NAMALWA (cell line): ENCODE measurements around the gene EEFSEC.

Experiments used
- DNase-seq: peaks from one replicate; pipeline ENCODE4 v3.0.0-alpha.2; 2015; ENCODE audit warnings: low spot score

Gene EEFSEC

GRCh38 chr3:128427175-128427857, 274.0 kb downstream of the EEFSEC start:
- DNase-seq: no peak

GRCh38 chr3:128427872-128428822, 274.9 kb downstream of the EEFSEC start:
- DNase-seq: no peak

GRCh38 chr3:128429275-128429674, 276.0 kb downstream of the EEFSEC start:
- no peak for DNase-seq

GRCh38 chr3:128429751-128430150, 276.5 kb downstream of the EEFSEC start:
- no peak for DNase-seq

GRCh38 chr3:128430301-128430700, 277.0 kb downstream of the EEFSEC start:
- DNase-seq: no peak

GRCh38 chr3:128430731-128431130, 277.4 kb downstream of the EEFSEC start:
- no peak for DNase-seq

- no peak for DNase-seq
Measured at GRCh38 chr3:128431803-128432300, 278.6 kb downstream of the EEFSEC start.

- no peak for DNase-seq
Measured at GRCh38 chr3:128432301-128432970, 279.2 kb downstream of the EEFSEC start.

- DNase-seq: no peak
Measured at GRCh38 chr3:128432971-128433836, 279.9 kb downstream of the EEFSEC start.

- DNase-seq: no peak
Measured at GRCh38 chr3:128433837-128434165, 280.5 kb downstream of the EEFSEC start.

- no peak for DNase-seq
Measured at GRCh38 chr3:128434524-128434923, 281.2 kb downstream of the EEFSEC start.

GRCh38 chr3:128435058-128435457, 281.8 kb downstream of the EEFSEC start:
- no peak for DNase-seq

GRCh38 chr3:128435561-128435960, 282.3 kb downstream of the EEFSEC start:
- no peak for DNase-seq

GRCh38 chr3:128436214-128436613, 282.9 kb downstream of the EEFSEC start:
- DNase-seq: no peak

- peak; percentile 48 for DNase-seq
Measured at GRCh38 chr3:128438488-128439072, 285.3 kb downstream of the EEFSEC start.

- DNase-seq: no peak
Measured at GRCh38 chr3:128439226-128439625, 285.9 kb downstream of the EEFSEC start.

GRCh38 chr3:128442070-128442469, 288.8 kb downstream of the EEFSEC start:
- DNase-seq: no peak

GRCh38 chr3:128442949-128443348, 289.7 kb downstream of the EEFSEC start:
- DNase-seq: no peak

GRCh38 chr3:128443771-128444170, 290.5 kb downstream of the EEFSEC start:
- DNase-seq: no peak

- DNase-seq: no peak
Measured at GRCh38 chr3:128445357-128445756, 292.1 kb downstream of the EEFSEC start.

- DNase-seq: no peak
Measured at GRCh38 chr3:128446821-128447220, 293.5 kb downstream of the EEFSEC start.
